DMS79 (cell line): ENCODE measurements around the gene LAMA3.

Experiments used
- DNase-seq: peaks from one replicate; lab custom pipeline; 2025; lab: John Stamatoyannopoulos, UW

The LAMA3 gene

GRCh38 chr18:23879544-23879943, 190.3 kb downstream of the LAMA3 start:
- no peak for DNase-seq

DNA sequence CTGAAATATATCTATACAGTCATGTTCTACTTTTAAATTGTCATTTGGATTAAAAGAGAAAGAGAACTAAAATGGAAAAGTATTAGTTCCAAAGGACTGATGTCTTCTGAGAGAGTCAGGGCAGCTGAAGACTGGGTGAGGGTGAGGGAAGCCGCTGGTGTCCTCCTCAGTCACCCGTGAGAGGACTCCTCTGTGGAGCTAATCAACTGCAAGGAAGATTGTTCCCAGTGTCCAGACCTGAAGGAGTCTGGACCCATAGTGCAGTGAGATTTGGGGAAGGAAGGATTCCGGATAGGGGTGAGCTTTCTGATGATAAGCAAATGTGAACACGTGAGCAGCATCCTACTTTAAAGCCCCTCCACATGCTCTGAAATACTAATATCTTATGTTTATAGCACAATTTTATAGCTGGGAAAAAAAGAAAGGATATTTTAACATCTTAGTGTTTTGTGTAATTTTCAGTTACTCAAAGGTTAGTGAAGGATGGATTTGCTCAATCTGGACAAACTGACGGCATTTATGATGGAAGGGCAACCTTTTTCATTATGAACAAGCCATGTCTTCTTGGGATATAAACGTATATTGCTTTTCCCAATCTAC, 190.8 kb downstream of the LAMA3 start:
- DNase-seq: no peak

DNA sequence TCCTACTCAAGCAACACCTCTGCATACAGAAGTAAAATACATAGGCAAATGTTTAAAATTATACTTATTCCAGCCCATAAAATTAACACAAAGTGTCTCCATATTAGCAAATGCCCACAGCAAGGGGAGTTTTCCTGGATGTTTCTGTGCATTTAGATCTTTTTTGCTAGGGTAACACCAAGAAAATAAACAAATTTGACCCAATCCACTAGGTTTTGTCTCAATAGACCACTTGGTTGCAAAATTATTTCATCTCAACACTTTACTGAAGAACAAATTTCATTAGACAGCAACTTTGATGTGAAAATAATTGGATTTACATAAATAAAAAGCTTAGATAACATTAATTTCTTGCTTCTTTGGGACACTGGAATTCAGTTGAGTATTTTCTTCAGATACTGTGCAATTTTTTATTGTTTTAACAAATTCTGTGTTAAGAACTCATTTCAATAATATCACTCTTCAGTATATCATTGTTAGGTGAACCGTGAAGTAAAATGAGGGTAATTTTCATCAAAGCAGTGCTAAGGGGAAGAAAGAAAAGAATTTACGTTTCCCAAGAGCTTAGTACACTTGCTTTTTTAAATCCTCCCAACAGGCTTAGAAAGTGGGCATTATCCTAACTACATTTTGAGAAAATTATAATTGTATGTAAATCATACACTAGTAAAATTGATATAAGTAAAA, 191.8 kb downstream of the LAMA3 start:
- no peak for DNase-seq

- peak; percentile 67 for DNase-seq
Observed at GRCh38 chr18:23881778-23882177, 192.5 kb downstream of the LAMA3 start.

GRCh38 chr18:23882616-23883276, 193.5 kb downstream of the LAMA3 start:
- DNase-seq: no peak

GRCh38 chr18:23883277-23883790, 194.1 kb downstream of the LAMA3 start:
- no peak for DNase-seq

DNA sequence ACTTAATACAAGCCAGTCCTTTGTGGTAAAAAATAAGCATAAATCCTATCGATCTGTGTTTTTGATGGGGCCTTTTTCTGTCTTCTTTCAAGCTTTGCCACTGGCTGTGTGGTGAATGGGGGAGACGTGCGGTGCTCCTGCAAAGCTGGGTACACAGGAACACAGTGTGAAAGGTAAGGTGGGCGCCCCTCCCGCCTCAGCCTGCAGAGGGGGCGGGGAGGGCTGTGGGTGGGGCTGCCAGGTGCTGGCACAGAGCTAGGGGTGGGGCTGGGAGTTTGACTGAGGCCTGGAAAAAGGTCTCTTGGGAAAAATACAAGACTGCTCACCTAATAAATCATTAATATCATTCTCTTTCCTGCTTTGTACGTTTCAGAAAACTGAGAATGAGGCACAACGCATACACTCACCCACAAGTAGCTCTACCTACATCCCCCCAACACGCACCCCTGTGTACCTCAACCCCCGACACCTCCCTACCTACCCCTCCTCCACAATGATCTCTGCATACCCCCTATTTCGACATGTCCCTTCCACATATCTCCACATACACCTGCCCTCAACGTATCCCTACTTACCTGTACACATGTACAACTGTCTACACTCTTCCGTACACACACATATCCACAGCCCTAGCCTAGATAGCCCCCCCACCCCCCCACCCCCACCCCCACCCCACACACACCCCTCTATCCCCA, 195.6 kb downstream of the LAMA3 start:
- no peak for DNase-seq

DNA sequence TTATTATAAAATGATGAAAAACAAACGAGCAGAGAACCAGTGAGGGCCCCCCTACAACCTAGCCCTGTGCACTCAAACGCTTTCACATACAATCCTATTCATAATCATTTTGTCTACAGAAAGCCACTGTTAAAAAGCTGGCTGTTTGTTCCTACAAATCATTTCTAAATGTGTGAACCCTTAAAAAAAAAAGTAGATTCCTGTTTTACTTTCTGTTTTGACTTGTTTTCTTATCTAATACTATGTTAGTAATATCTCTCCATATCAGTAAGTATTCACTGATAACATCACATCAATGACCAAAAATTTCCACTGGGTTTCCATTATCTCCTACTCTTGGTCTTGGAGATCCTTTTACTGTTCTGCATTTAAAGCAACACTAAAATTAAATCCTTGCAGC, 196.5 kb downstream of the LAMA3 start:
- DNase-seq: no peak

GRCh38 chr18:23887035-23887434, 197.8 kb downstream of the LAMA3 start:
- DNase-seq: peak; percentile 50

- peak; percentile 50 for DNase-seq
Observed at GRCh38 chr18:23887493-23887892, 198.2 kb downstream of the LAMA3 start.

- no peak for DNase-seq
Observed at GRCh38 chr18:23888881-23889280, 199.6 kb downstream of the LAMA3 start.

GRCh38 chr18:23889907-23890306, 200.7 kb downstream of the LAMA3 start:
- no peak for DNase-seq

DNA sequence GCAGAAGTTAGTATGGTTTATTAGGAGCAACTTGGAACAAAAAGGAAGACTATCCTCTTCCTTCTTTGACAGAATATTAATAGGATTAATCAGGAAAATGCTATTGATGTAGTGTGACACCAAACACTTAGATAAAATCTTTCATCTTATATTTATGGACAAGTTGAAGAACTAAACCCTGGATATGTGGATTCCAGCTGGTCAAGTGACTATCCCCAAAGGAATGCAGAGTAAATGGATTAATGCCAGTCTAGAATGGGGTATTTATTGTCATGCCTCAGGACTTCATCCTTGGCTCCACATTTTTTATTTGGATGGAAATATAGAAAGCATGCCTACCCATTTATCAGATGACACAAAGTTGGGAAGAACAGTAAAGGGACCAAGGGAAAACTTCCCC, 201.3 kb downstream of the LAMA3 start:
- no peak for DNase-seq

DNA sequence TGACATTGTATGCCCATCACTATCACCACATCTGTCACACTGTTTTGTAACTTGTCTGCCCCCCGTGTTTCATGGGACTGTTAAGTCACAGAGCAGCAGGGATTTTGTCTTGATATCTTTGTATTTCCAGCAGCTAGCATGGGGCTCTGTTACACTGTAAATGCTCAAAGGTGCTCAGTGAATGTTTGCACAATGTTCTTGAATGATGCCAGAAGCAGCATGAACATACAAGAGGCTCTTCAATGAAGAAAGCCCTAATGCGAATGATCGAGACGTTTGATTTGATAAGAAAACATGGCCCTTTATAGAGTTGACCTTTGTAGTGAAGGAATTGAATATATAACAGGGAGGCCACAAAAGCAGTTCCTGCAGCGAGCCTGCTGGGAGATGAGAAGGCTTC, 204.4 kb downstream of the LAMA3 start:
- peak; percentile 45 for DNase-seq

DNA sequence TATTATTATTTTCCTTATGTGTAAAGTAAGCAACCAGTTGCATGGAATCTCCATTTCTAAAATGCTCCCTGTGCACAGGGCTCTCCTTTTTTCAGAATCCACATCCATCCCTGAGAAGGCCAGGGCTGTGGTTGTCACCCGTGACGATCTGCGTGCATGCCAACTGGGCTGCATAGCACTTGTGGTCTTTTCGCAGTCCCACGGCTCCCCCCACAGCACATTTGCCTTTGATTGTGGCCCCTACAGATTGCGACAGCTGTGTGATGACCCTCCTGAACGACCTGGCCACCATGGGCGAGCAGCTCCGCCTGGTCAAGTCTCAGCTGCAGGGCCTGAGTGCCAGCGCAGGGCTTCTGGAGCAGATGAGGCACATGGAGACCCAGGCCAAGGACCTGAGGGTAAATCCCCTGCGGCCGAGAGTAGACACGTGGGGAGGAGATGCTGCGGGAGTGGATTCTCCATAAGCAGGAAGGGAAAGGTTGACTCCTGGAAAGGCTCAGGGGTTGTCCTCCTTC, 205.5 kb downstream of the LAMA3 start:
- DNase-seq: no peak

- DNase-seq: no peak
Observed at GRCh38 chr18:23897291-23897690, 208.0 kb downstream of the LAMA3 start.

GRCh38 chr18:23897733-23898132, 208.5 kb downstream of the LAMA3 start:
- no peak for DNase-seq

GRCh38 chr18:23900994-23901393, 211.7 kb downstream of the LAMA3 start:
- DNase-seq: no peak

- peak; percentile 55 for DNase-seq
Observed at GRCh38 chr18:23902396-23902795, 213.1 kb downstream of the LAMA3 start.

- DNase-seq: no peak
Observed at GRCh38 chr18:23903971-23904370, 214.7 kb downstream of the LAMA3 start.

DNA sequence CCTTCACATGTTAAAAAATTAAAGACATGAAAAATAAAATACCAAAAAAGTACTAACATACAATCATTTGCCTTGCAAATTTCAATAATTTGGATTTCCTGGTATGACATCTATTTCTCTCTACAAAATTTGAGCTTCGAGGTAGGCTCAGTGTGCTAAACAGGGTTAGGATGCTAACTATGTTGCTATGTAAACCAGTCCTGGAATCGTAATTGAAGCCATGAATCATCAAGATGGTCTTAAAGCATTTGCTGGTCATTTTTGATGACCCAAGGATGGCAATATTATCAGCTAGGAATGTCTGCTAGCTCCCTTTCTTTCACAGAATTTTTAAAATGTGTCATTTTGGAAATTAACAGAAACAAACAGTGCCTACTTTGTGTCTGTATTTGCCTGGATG, 217.4 kb downstream of the LAMA3 start:
- DNase-seq: no peak

DNA sequence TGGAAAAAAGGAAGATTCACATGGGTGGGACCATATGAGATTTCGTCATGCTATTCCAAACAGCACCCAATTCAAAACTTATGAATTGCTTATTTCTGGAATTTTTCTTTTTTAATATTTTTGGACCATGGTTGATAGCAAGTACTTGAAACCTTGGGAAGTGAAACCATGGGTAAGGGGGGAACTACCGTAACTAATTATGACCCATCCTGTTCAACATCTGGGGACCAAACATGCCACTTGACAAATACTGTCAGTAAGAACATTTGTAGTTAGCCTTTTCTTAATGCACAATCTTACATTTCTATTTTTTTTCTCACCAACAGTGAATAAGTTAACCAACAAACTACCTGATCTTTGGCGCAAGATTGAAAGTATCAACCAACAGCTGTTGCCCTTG, 219.6 kb downstream of the LAMA3 start:
- no peak for DNase-seq
